ENCODE data around the gene GSTM1. TPM values are rescaled to one million over a fixed set of nuclear protein-coding genes. Genes with fewer than 3 reads are reported as not detected.

The GSTM1 gene
- total RNA-seq, 2 donors from 2014 or later: 46.1 TPM; not detected in 1

DNA sequence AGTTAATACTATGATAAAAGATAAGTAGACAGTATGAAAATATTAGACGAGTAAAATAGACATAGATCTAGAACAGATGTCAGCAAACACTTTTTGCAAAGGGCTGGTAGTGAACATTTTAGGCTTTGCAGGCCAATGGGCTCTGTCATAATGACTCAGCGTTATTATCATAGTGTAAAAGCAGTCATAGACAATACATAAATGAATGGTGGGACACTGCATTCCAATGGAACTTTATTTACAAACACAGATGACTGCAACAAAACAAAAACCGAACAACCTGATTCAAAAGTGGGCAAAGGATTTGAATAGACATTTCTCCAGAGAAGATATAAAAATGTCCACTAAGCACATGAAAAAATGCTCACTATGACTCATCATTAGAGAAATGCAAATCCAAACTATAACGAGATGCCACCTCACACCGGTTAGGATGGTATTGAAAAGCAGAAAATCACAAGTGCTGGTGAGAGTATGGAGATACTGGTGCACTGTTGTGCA lies 31.8 kb downstream of the GSTM1 start:
- Histone ChIP-seq H3K9ac (ENCODE audit: low read depth in 2 of 2, low read length in 2 of 2) (no peak overlapping the region), H3K36me3 (no peaks in the 10 kb centered on the region), H3K4me3 (no peak overlapping the region), H3K27me3 (no peaks in the 10 kb centered on the region), H3K4me1 (no peaks in the 10 kb centered on the region), H3K9me3 (no peaks in the 10 kb centered on the region), H3K27ac (no peak overlapping the region)
- intact Hi-C loops (cut with DNase I): loop anchor here (2.0 to 5.0 kb wide), 2 partner anchors 53 to 263 kb away; partner anchors contain the start of gene AHCYL1
- TF ChIP-seq, protein P1, sequence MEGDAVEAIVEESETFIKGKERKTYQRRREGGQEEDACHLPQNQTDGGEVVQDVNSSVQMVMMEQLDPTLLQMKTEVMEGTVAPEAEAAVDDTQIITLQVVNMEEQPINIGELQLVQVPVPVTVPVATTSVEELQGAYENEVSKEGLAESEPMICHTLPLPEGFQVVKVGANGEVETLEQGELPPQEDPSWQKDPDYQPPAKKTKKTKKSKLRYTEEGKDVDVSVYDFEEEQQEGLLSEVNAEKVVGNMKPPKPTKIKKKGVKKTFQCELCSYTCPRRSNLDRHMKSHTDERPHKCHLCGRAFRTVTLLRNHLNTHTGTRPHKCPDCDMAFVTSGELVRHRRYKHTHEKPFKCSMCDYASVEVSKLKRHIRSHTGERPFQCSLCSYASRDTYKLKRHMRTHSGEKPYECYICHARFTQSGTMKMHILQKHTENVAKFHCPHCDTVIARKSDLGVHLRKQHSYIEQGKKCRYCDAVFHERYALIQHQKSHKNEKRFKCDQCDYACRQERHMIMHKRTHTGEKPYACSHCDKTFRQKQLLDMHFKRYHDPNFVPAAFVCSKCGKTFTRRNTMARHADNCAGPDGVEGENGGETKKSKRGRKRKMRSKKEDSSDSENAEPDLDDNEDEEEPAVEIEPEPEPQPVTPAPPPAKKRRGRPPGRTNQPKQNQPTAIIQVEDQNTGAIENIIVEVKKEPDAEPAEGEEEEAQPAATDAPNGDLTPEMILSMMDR (IDR thresholded peaks at IDR 0.05): no peak
- DNase-seq: no peak

DNA sequence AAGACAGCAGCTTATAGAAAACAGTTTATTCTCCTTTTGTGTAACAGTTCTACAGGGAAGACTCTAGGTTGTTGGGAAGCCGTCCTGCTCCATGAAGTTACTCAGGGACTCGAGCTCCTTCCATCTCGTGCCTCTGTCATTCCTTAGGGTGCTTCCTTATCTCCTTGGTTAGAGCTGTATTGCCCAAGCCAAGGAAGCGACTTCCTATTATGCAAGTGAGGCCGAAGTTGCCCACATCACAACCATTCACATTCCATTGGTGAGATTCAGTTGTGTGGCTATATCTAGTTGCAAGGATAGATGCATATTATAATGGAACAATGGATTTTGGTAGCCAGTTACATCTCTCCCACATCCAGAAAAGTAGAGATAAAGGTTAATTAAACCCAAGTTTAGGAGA lies 33.4 kb downstream of the GSTM1 start:
- Histone ChIP-seq H3K36me3 (no peaks in the 10 kb centered on the region), H3K4me3 (no peak overlapping the region), H3K27ac (no peak overlapping the region), H3K4me1 (no peaks in the 10 kb centered on the region), H3K9ac (ENCODE audit: low read depth in 2 of 2, low read length in 2 of 2) (no peak overlapping the region), H3K27me3 (no peaks in the 10 kb centered on the region), H3K9me3 (no peaks in the 10 kb centered on the region)
- TF ChIP-seq, protein P1 (IDR thresholded peaks at IDR 0.05): no peak
- DNase-seq: no peak
- intact Hi-C loops (cut with DNase I): no loop called here

DNA sequence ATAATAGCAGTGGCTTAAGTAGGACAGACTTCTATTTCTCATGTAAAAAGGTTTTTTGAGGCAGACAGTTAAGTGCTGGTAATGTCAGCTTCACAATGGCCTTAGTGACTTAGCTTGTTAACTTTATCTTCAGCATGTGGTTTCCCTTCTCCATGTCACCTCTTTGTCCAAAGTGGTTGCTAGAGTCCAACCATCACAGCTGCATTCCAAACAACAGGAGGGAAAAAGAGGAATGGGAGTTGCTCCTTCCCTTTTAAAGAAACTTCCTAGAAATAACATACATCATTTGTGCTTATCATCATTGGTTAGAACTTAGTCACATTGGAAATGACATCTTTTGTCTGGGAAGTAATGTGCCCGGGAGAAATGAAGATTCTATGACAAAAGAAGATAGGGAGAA lies 34.4 kb downstream of the GSTM1 start:
- intact Hi-C loops (cut with DNase I): no loop called here
- Histone ChIP-seq H3K27me3 (no peaks in the 10 kb centered on the region), H3K36me3 (no peaks in the 10 kb centered on the region), H3K9ac (ENCODE audit: low read depth in 2 of 2, low read length in 2 of 2) (no peak overlapping the region), H3K4me3 (no peak overlapping the region), H3K27ac (no peak overlapping the region), H3K9me3 (no peaks in the 10 kb centered on the region), H3K4me1 (no peaks in the 10 kb centered on the region)
- TF ChIP-seq, protein P1 (IDR thresholded peaks at IDR 0.05): no peak
- no peak for DNase-seq

DNA sequence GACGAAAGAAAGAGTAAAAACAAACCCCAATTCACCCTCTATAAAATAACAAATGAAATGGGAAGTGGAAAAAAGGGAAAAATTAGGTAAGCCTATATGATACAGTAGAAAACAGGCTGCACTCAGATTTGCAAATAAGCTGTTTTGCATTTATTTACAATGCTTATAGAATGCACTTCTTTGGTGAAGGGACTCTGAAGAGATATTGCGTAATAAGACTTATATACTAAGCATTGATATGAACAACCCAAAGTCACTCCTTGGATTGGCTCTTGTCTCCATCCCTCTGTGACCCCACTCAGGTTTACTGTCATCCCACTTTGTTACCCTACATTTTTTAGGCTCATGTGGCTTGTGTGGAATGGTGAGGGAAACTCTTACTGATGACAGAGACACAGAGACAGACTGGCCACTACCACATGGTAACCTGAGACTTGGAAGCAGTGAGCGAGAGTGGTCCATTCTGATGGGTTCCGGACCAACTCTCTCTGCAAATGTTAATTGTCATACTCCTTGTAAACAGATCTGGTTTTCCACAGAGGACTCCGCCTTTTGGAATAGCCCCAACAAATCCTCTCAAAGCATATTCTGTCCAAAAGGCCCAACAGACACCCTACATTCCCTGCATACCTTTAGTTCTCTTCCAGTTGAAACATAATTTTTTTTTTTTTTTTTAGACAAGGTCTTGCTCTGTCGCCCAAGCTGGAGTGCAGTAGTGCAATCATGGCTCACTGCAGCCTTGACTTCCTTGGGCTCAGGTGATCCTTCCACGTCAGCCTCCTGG lies 35.5 kb downstream of the GSTM1 start:
- H3K4me1 ChIP-seq: no peaks in the 10 kb centered on the region
- H3K4me3 ChIP-seq: no peak overlapping the region
- no peak overlapping the region for H3K27ac ChIP-seq
- TF ChIP-seq, protein P1 (IDR thresholded peaks at IDR 0.05): no peak
- H3K9me3 ChIP-seq: no peaks in the 10 kb centered on the region
- H3K9ac ChIP-seq (ENCODE audit: low read depth in 2 of 2, low read length in 2 of 2): no peak overlapping the region
- no peaks in the 10 kb centered on the region for H3K36me3 ChIP-seq
- DNase-seq: no peak
- H3K27me3 ChIP-seq: no peaks in the 10 kb centered on the region
- intact Hi-C loops (cut with DNase I): no loop called here

DNA sequence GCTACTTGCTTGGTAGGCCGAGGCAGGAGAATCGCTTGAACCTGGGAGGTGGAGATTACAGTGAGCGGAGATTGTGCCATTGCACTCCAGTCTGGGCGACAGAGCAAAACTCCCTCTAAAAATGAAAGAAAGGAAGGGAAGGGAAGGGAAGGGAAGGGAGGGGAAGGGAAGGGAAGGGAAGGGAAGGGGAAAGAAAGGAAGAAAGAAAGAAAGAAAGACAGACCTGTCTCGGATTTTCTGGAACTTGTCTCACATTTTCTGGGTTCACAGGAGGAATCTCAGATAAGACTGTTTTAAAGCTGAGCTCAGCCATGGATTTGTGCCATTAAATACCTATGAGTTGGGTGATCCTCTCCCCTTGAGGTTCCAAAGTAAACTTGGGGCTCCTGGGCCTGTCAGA lies 37.3 kb downstream of the GSTM1 start:
- Histone ChIP-seq H3K36me3 (no peaks in the 10 kb centered on the region), H3K9me3 (no peaks in the 10 kb centered on the region), H3K9ac (ENCODE audit: low read depth in 2 of 2, low read length in 2 of 2) (no peak overlapping the region), H3K4me3 (no peak overlapping the region), H3K27me3 (no peaks in the 10 kb centered on the region), H3K27ac (no peak overlapping the region), H3K4me1 (no peaks in the 10 kb centered on the region)
- intact Hi-C loops (cut with DNase I): no loop called here
- DNase-seq: no peak
- TF ChIP-seq, protein P1 (IDR thresholded peaks at IDR 0.05): no peak
